HG03442 (cell line): ENCODE data around the gene NMRK1.

Source experiments
- ATAC-seq: cut with Tn5 transposase; IDR thresholded peaks from one replicate; pipeline ENCODE4 v1.9.1; 2021; ENCODE audit warnings: mild to moderate bottlenecking, moderate library complexity; ENCODE audit not compliant: unreplicated experiment

NMRK1 gene

GRCh38 chr9:75087824-75088645 lies at the start of gene NMRK1, which contains the start of gene OSTF1:
NMRK1 (minus strand) TSS chr9:75088155; CDS start chr9:75083115, 5,040 bp downstream.
OSTF1 (plus strand) TSS chr9:75088514; CDS start chr9:75088693, 179 bp downstream.
- ATAC-seq: peak; percentile 85

- no peak for ATAC-seq
These were observed 46.5 kb upstream of the NMRK1 start for GRCh38 chr9:75134495-75134894.

GRCh38 chr9:75133396-75133795 lies 45.4 kb upstream of the NMRK1 start:
- no peak for ATAC-seq

GRCh38 chr9:75132244-75132643 lies 44.3 kb upstream of the NMRK1 start:
- ATAC-seq: no peak

- ATAC-seq: no peak
These were observed 43.7 kb upstream of the NMRK1 start for GRCh38 chr9:75131700-75132099.

- ATAC-seq: no peak
These were observed 42.8 kb upstream of the NMRK1 start for GRCh38 chr9:75130621-75131230.

- no peak for ATAC-seq
These were observed 42.2 kb upstream of the NMRK1 start for GRCh38 chr9:75130172-75130571.

- ATAC-seq: no peak
These were observed 40.6 kb upstream of the NMRK1 start for GRCh38 chr9:75128535-75128934.

- ATAC-seq: no peak
These were observed 35.7 kb upstream of the NMRK1 start for GRCh38 chr9:75123696-75124095.

GRCh38 chr9:75121914-75122558 lies 34.1 kb upstream of the NMRK1 start:
- no peak for ATAC-seq

- no peak for ATAC-seq
These were observed 32.7 kb upstream of the NMRK1 start for GRCh38 chr9:75120686-75121085.

- no peak for ATAC-seq
These were observed 29.6 kb upstream of the NMRK1 start for GRCh38 chr9:75117564-75117963.

- no peak for ATAC-seq
These were observed 28.4 kb upstream of the NMRK1 start for GRCh38 chr9:75116306-75116705.

- no peak for ATAC-seq
These were observed 24.8 kb upstream of the NMRK1 start for GRCh38 chr9:75112789-75113188.

- no peak for ATAC-seq
These were observed 23.2 kb upstream of the NMRK1 start for GRCh38 chr9:75111019-75111622.

- ATAC-seq: no peak
These were observed 21.4 kb upstream of the NMRK1 start for GRCh38 chr9:75109210-75109839.

GRCh38 chr9:75108571-75108970 lies 20.6 kb upstream of the NMRK1 start:
- no peak for ATAC-seq

GRCh38 chr9:75106857-75107256 lies 18.9 kb upstream of the NMRK1 start:
- ATAC-seq: no peak

GRCh38 chr9:75105841-75106240 lies 17.9 kb upstream of the NMRK1 start:
- no peak for ATAC-seq

GRCh38 chr9:75105019-75105540 lies 17.1 kb upstream of the NMRK1 start:
- no peak for ATAC-seq

GRCh38 chr9:75104607-75105006 lies 16.7 kb upstream of the NMRK1 start:
- no peak for ATAC-seq
